Liver (tissue), 9 donors: ENCODE measurements around the gene GPRC5D. TPM values are rescaled to one million over a fixed set of nuclear protein-coding genes. Genes with fewer than 3 reads are reported as not detected.

Experiments used
- DNase-seq: peaks from one replicate; pipeline ENCODE4 v3.0.0-alpha.2; 2017; ENCODE audit warnings: low spot score
- H3K27ac ChIP-seq, 2 donors: one replicate each; pipeline ENCODE4 v1.7.0; 2013; ENCODE audit warnings: inconsistent platforms in 2 of 2, low read length in 2 of 2, control low read depth in 1 of 2, low read depth in 1 of 2, mild to moderate bottlenecking in 1 of 2
- H3K27me3 ChIP-seq, 4 donors: one replicate each; pipeline versions ENCODE4 v1.6.1 to v1.7.0; 2013; ENCODE audit warnings: low read length in 3 of 4, inconsistent platforms in 1 of 4, mild to moderate bottlenecking in 1 of 4, moderate library complexity in 1 of 4; ENCODE audit not compliant: control insufficient read depth in 4 of 4, insufficient read depth in 4 of 4
- H3K36me3 ChIP-seq, 4 donors: one replicate each; pipeline versions ENCODE4 v1.6.1 to v1.7.0; 2013; ENCODE audit warnings: low read length in 3 of 4, mild to moderate bottlenecking in 3 of 4, low read depth in 1 of 4, moderate library complexity in 1 of 4; ENCODE audit not compliant: control insufficient read depth in 4 of 4, insufficient read depth in 3 of 4
- H3K4me1 ChIP-seq, 4 donors: one replicate each; pipeline versions ENCODE4 v1.6.1 to v1.7.0; 2013; ENCODE audit warnings: low read length in 3 of 4, mild to moderate bottlenecking in 3 of 4, moderate library complexity in 1 of 4; ENCODE audit not compliant: control insufficient read depth in 4 of 4, insufficient read depth in 4 of 4
- H3K4me3 ChIP-seq, 3 donors: one replicate each; pipeline versions ENCODE4 v1.6.1 to v1.7.0; 2013; ENCODE audit warnings: low read length in 3 of 3, control low read depth in 1 of 3, low read depth in 1 of 3, mild to moderate bottlenecking in 1 of 3
- H3K9ac ChIP-seq, 2 donors: one replicate each; pipeline ENCODE4 v1.7.0; 2013; ENCODE audit warnings: low read length in 2 of 2, mild to moderate bottlenecking in 2 of 2, moderate library complexity in 2 of 2, control low read depth in 1 of 2, low read depth in 1 of 2
- H3K9me3 ChIP-seq, 4 donors: one replicate each; pipeline versions ENCODE4 v1.6.1 to v1.7.0; 2013; ENCODE audit warnings: low read length in 3 of 4; ENCODE audit not compliant: control insufficient read depth in 4 of 4
- EGR1 ChIP-seq, 2 donors: IDR thresholded peaks; 2 replicates each; pipeline ENCODE4 v1.6.1; 2016 to 2018; ENCODE audit warnings: antibody characterized with exemption in 2 of 2, low read depth in 2 of 2
- FOXA1 ChIP-seq: IDR thresholded peaks from 2 replicates; pipeline ENCODE4 v1.6.1; 2016; ENCODE audit warnings: antibody characterized with exemption
- FOXA2 ChIP-seq: IDR thresholded peaks from 2 replicates; pipeline ENCODE4 v1.6.1; 2016; ENCODE audit warnings: antibody characterized with exemption
- GABPA ChIP-seq, 2 donors: IDR thresholded peaks in 1 of 2; conservative IDR thresholded peaks in 1 of 2; 2 replicates each; pipeline ENCODE4 v1.6.1; 2016; ENCODE audit warnings: antibody characterized with exemption in 2 of 2, mild to moderate bottlenecking in 1 of 2, moderate library complexity in 1 of 2
- HNF4A ChIP-seq, 2 donors: conservative IDR thresholded peaks; 2 replicates each; pipeline ENCODE4 v1.6.1; 2016; ENCODE audit warnings: antibody characterized with exemption in 2 of 2, mild to moderate bottlenecking in 2 of 2
- HNF4G ChIP-seq: IDR thresholded peaks from 2 replicates; pipeline ENCODE4 v1.6.1; 2016; ENCODE audit warnings: antibody characterized with exemption
- JUND ChIP-seq, 2 donors: IDR thresholded peaks; 2 replicates each; pipeline ENCODE4 v1.6.1; 2016; ENCODE audit warnings: antibody characterized with exemption in 2 of 2
- NR2F2 ChIP-seq: IDR thresholded peaks from 2 replicates; pipeline ENCODE4 v1.6.1; 2016; ENCODE audit warnings: antibody characterized with exemption
- RAD21 ChIP-seq, 2 donors: IDR thresholded peaks; 2 replicates each; pipeline ENCODE4 v1.6.1; 2016; ENCODE audit warnings: antibody characterized with exemption in 2 of 2, mild to moderate bottlenecking in 2 of 2
- REST ChIP-seq: IDR thresholded peaks from 2 replicates; pipeline ENCODE4 v1.6.1; 2016; ENCODE audit warnings: antibody characterized with exemption, mild to moderate bottlenecking
- RXRA ChIP-seq, 2 donors: IDR thresholded peaks; 2 replicates each; pipeline ENCODE4 v1.6.1; 2017 to 2018; ENCODE audit warnings: antibody characterized with exemption in 2 of 2, mild to moderate bottlenecking in 1 of 2
- SP1 ChIP-seq: IDR thresholded peaks from 2 replicates; pipeline ENCODE4 v1.6.1; 2018; ENCODE audit warnings: antibody characterized with exemption, mild to moderate bottlenecking
- TAF1 ChIP-seq: conservative IDR thresholded peaks from 2 replicates; pipeline ENCODE4 v1.6.1; 2016; ENCODE audit warnings: antibody characterized with exemption, mild to moderate bottlenecking
- YY1 ChIP-seq: IDR thresholded peaks from 2 replicates; pipeline ENCODE4 v1.6.1; 2016; ENCODE audit warnings: antibody characterized with exemption, mild to moderate bottlenecking
- WGBS: extraction: QIAGEN DNeasy Blood & Tissue Kit; methylation state at CpG from one replicate; pipeline ENCODE4 v1.1.7; 2013; 5-methylcytosine and 5-hydroxymethylcytosine counted together
- polyA plus RNA-seq, 2 donors: library from polyadenylated mRNA; stranded (reverse) in 1 of 2; unstranded in 1 of 2; fragments of 200-250 nt in 1 of 2; fragments of >200 nt in 1 of 2; fragmentation: Nextera tagmentation in 1 of 2; extraction: Ambion mirVana in 1 of 2; gene quantifications; one replicate each; pipeline versions ENCODE4 v1.2.1 to v1.2.3, GENCODE V29; 2013 to 2015
- total RNA-seq, 2 donors: library from RNA; depleted of rRNA; stranded (reverse); fragments of >200 nt; gene quantifications; one replicate each; pipeline ENCODE4 v1.2.3, GENCODE V29; 2014
- TF ChIP-seq, protein P1 (sequence below): IDR thresholded peaks from 2 replicates; pipeline ENCODE4 v1.6.1; 2016; ENCODE audit warnings: antibody characterized with exemption
- donor health status: healthy.
- donor health status: healthy.
- donor health status: healthy.
- donor health status: healthy.
- donor health status: healthy.

The GPRC5D gene
- total and polyA plus RNA-seq, 4 donors = 0.13 to 0.17 TPM; not detected in 2

DNA sequence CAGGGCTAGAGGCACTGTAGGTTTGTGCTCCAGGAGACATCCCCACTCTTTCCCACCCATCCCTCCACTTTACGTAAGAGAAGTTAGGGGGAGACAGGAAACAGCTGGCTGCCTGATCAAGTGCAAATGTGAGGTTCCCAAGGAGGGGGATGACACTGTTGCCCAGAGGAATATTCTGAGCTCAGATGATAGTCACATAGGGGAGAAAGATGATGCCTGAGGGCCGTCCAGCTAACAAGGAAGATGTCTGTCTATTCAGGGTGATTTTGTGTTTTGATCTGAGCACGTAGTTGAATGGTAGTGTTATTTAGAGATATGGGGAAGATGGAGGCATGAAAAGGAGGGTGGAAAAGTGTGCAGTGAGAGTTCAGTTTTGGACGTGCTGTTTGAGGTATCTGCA lies 13.9 kb upstream of the GPRC5D start:
- H3K27ac ChIP-seq = no peak overlapping the region
- no peak for DNase-seq
- peaks cover 0 to 17% (median 11%) of the 10 kb centered on the region in 4 donors for H3K36me3 ChIP-seq
- no peaks in the 10 kb centered on the region for H3K9me3 ChIP-seq
- TF ChIP-seq TAF1 = no peak
- no peak for TF ChIP-seq GABPA (IDR thresholded peaks at IDR 0.05 in 1 of 2, conservative IDR thresholded peaks at IDR 0.05 in 1 of 2)
- no peak for TF ChIP-seq SP1
- 90% methylated on average over 4 of the region's 4 CpGs for WGBS
- no peak overlapping the region for H3K9ac ChIP-seq
- H3K4me1 ChIP-seq = no peaks in the 10 kb centered on the region
- H3K27me3 ChIP-seq = no peaks in the 10 kb centered on the region
- no peak overlapping the region for H3K4me3 ChIP-seq

GRCh38 chr12:12964255-12964654 lies 12.3 kb upstream of the GPRC5D start:
- TF ChIP-seq EGR1 (IDR thresholded peaks at IDR 0.05; ENCODE audit: low read depth in 2 of 2) = no peak
- TF ChIP-seq RAD21 (IDR thresholded peaks at IDR 0.05) = no peak
- no peak for TF ChIP-seq GABPA (IDR thresholded peaks at IDR 0.05 in 1 of 2, conservative IDR thresholded peaks at IDR 0.05 in 1 of 2)
- TF ChIP-seq SP1 = no peak
- TF ChIP-seq FOXA2 = no peak
- no peak for TF ChIP-seq JUND (IDR thresholded peaks at IDR 0.05)
- TF ChIP-seq NR2F2 = no peak
- TF ChIP-seq, protein P1, sequence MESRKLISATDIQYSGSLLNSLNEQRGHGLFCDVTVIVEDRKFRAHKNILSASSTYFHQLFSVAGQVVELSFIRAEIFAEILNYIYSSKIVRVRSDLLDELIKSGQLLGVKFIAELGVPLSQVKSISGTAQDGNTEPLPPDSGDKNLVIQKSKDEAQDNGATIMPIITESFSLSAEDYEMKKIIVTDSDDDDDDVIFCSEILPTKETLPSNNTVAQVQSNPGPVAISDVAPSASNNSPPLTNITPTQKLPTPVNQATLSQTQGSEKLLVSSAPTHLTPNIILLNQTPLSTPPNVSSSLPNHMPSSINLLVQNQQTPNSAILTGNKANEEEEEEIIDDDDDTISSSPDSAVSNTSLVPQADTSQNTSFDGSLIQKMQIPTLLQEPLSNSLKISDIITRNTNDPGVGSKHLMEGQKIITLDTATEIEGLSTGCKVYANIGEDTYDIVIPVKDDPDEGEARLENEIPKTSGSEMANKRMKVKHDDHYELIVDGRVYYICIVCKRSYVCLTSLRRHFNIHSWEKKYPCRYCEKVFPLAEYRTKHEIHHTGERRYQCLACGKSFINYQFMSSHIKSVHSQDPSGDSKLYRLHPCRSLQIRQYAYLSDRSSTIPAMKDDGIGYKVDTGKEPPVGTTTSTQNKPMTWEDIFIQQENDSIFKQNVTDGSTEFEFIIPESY = no peak
- TF ChIP-seq HNF4G = no peak
- no peak for TF ChIP-seq HNF4A (conservative IDR thresholded peaks at IDR 0.05)
- no peak for TF ChIP-seq REST
- TF ChIP-seq FOXA1 = no peak
- no peak for TF ChIP-seq TAF1
- TF ChIP-seq RXRA (IDR thresholded peaks at IDR 0.05) = no peak
- TF ChIP-seq YY1 = no peak
- no peak overlapping the region for H3K4me3 ChIP-seq
- no peak overlapping the region for H3K9ac ChIP-seq
- no peak for DNase-seq
- H3K27ac ChIP-seq = no peak overlapping the region
- H3K36me3 ChIP-seq = peaks cover 0 to 12% (median 10%) of the 10 kb centered on the region in 4 donors
- H3K27me3 ChIP-seq = no peaks in the 10 kb centered on the region
- WGBS = 87% methylated on average over 4 of the region's 4 CpGs
- H3K4me1 ChIP-seq = no peaks in the 10 kb centered on the region
- no peaks in the 10 kb centered on the region for H3K9me3 ChIP-seq
